HepG2 (cell line): ENCODE results near the gene KRTAP25-1. TPM values are rescaled to one million over a fixed set of nuclear protein-coding genes. Genes with fewer than 3 reads are reported as not detected.

Experiments used
- GABPB1 ChIP-seq: IDR thresholded peaks from 2 replicates; pipeline ENCODE4 v1.6.1; 2016; ENCODE audit warnings: mild to moderate bottlenecking, missing genetic modification reagents, moderate library complexity, missing compliant biosample characterization
- NR3C1 ChIP-seq: sonication (generic); formaldehyde crosslinking; IDR thresholded peaks from 2 replicates; pipeline ENCODE4 v1.4.0; 2020; ENCODE audit warnings: missing genetic modification reagents
- PHF20 ChIP-seq: sonication (generic); formaldehyde crosslinking; IDR thresholded peaks from 2 replicates; pipeline ENCODE4 v1.5.0; 2020; ENCODE audit warnings: mild to moderate bottlenecking, missing genetic modification reagents
- PLRG1 ChIP-seq: fragments of 450-650 bp; conservative IDR thresholded peaks from 2 replicates; pipeline ENCODE4 v1.6.1; 2016
- RXRA ChIP-seq: sonication (generic); formaldehyde crosslinking; IDR thresholded peaks from 2 replicates; pipeline ENCODE4 v1.5.1; 2020; ENCODE audit warnings: missing genetic modification reagents
- ZMAT5 ChIP-seq: sonication (generic); formaldehyde crosslinking; IDR thresholded peaks from 2 replicates; pipeline ENCODE4 v1.5.0; 2020; ENCODE audit warnings: mild to moderate bottlenecking, low read depth, missing genetic modification reagents, borderline replicate concordance
- ZNF142 ChIP-seq: sonication (generic); formaldehyde crosslinking; IDR thresholded peaks from 2 replicates; pipeline ENCODE4 v1.4.0; 2020; ENCODE audit warnings: missing genetic modification reagents
- ZNF503 ChIP-seq: sonication (generic); formaldehyde crosslinking; IDR thresholded peaks from 2 replicates; pipeline ENCODE4 v1.4.0; 2020; ENCODE audit warnings: missing genetic modification reagents
- ZNF513 ChIP-seq: sonication (generic); formaldehyde crosslinking; conservative IDR thresholded peaks from 2 replicates; pipeline ENCODE4 v1.5.0; 2020; ENCODE audit warnings: missing genetic modification reagents
- ZNF558 ChIP-seq: sonication (generic); formaldehyde crosslinking; IDR thresholded peaks from 2 replicates; pipeline ENCODE4 v1.9.0; 2022; ENCODE audit warnings: mild to moderate bottlenecking, missing genetic modification reagents, borderline replicate concordance
- polyA plus RNA-seq, 8 experiments: library from polyadenylated mRNA; depleted of rRNA in 3 of 8; stranded (reverse) in 7 of 8; unstranded in 1 of 8; fragments of >200 nt; fragmentation: Illumina TruSeq in 4 of 8; extraction: Trizol in 4 of 8; gene quantifications; 2 replicates each; pipeline versions ENCODE4 v1.2.1 to v1.2.3, GENCODE V29; 2011 to 2016; ENCODE audit warnings: low read depth in 4 of 8, missing spikeins in 1 of 8, mixed read lengths in 1 of 8; ENCODE audit not compliant: insufficient read depth in 1 of 8
- total RNA-seq, 5 experiments: library from RNA; depleted of rRNA; stranded (reverse); fragments of >200 nt; fragmentation: Illumina TruSeq; extraction: Trizol; gene quantifications; 2 replicates each; pipeline ENCODE4 v1.2.3, GENCODE V29; 2016; ENCODE audit warnings: low read depth in 1 of 5

The KRTAP25-1 gene
- total and polyA plus RNA-seq, 2 of the 13 experiments (the other 11 are each of a cell fraction or from before 2014, with no cell fraction given), result not detected

GRCh38 chr21:30282850-30283249 is 6.5 kb downstream of the KRTAP25-1 start, which contains the start of gene KRTAP24-1 (continued):
- TF ChIP-seq ZNF142 (CRISPR knock-in tag) (no peak), PHF20 (no peak), ZNF558 (CRISPR knock-in tag) (no peak), RXRA (no peak), ZMAT5 (CRISPR knock-in tag) (no peak), ZNF503 (CRISPR knock-in tag) (no peak), ZNF513 (no peak), PLRG1 (no peak), GABPB1 (CRISPR knock-in tag) (no peak), NR3C1 (CRISPR knock-in tag) (no peak)
- TF ChIP-seq, all 625 proteins: peak for 0
